CD4-positive, alpha-beta T cell treated with Interleukin-17A for 4 hours (primary cell): ENCODE results near the gene SELL.
A peak's percentile ranks its signal among the peaks of the same experiment; 100 is the strongest.
"Not testable (repeated sequence)": the region's sequence is repeated elsewhere in the genome, so short reads cannot be mapped to it uniquely, and the experiment has no call there.

Experiments
- DNase-seq: peaks from one replicate; pipeline ENCODE4 v3.0.0-alpha.2; 2020; ENCODE audit warnings: mixed read lengths

SELL gene

GRCh38 chr1:169711469-169712308 lies at the start of gene SELL:
Gene SELL, minus strand, starts transcription at chr1:169711620. Its CDS starts 122 bp downstream, at chr1:169711498.
- DNase-seq = peak; percentile 80

- DNase-seq = no peak
Observed at GRCh38 chr1:169759038-169759437, 47.6 kb upstream of the SELL start.

GRCh38 chr1:169753549-169753948 lies 42.1 kb upstream of the SELL start:
- DNase-seq = no peak

GRCh38 chr1:169750041-169750440 lies 38.6 kb upstream of the SELL start:
- DNase-seq = no peak

- no peak for DNase-seq
Observed at GRCh38 chr1:169746550-169746949, 35.1 kb upstream of the SELL start.

- DNase-seq = no peak
Observed at GRCh38 chr1:169745015-169745861, 33.8 kb upstream of the SELL start.

- DNase-seq = no peak
Observed at GRCh38 chr1:169741666-169742394, 30.4 kb upstream of the SELL start.

- DNase-seq = no peak
Observed at GRCh38 chr1:169739980-169740379, 28.6 kb upstream of the SELL start.

- no peak for DNase-seq
Observed at GRCh38 chr1:169733924-169734323, 22.5 kb upstream of the SELL start, which contains the start of gene SELE. Gene SELE, minus strand, starts transcription at chr1:169734079. Its CDS starts 467 bp downstream, at chr1:169733612.

- DNase-seq = no peak
Observed at GRCh38 chr1:169731446-169731845, 20.0 kb upstream of the SELL start.

- DNase-seq = no peak
Observed at GRCh38 chr1:169729991-169730390, 18.6 kb upstream of the SELL start.

- DNase-seq = no peak
Observed at GRCh38 chr1:169727307-169727706, 15.9 kb upstream of the SELL start.

GRCh38 chr1:169726851-169727250 lies 15.4 kb upstream of the SELL start:
- no peak for DNase-seq

- no peak for DNase-seq
Observed at GRCh38 chr1:169725930-169726329, 14.5 kb upstream of the SELL start.

- DNase-seq = no peak
Observed at GRCh38 chr1:169724168-169724567, 12.7 kb upstream of the SELL start.

GRCh38 chr1:169723763-169724162 lies 12.3 kb upstream of the SELL start:
- no peak for DNase-seq

- DNase-seq = no peak
Observed at GRCh38 chr1:169722779-169723178, 11.4 kb upstream of the SELL start.

- DNase-seq = not testable (repeated sequence)
Observed at GRCh38 chr1:169715100-169715499, 3.7 kb upstream of the SELL start.

GRCh38 chr1:169713090-169713489 lies 1.7 kb upstream of the SELL start:
- DNase-seq = not testable (repeated sequence)

- no peak for DNase-seq
Observed at GRCh38 chr1:169712309-169712631, 850 bp upstream of the SELL start.

GRCh38 chr1:169708647-169709046 lies 2.8 kb downstream of the SELL start:
- peak; percentile 19 for DNase-seq

GRCh38 chr1:169707912-169708604 lies 3.4 kb downstream of the SELL start:
- DNase-seq = peak; percentile 54

- DNase-seq = no peak
Observed at GRCh38 chr1:169704797-169705196, 6.6 kb downstream of the SELL start.
